GM12801 (cell line): Measurements from ENCODE around the gene TMEM236.

Source experiments
- TF ChIP-seq, protein P1 (sequence below): IDR thresholded peaks from one replicate; pipeline ENCODE4 v1.5.1; 2011; ENCODE audit warnings: control low read depth; ENCODE audit not compliant: insufficient read length; ENCODE audit errors: extremely low read depth

TMEM236 gene

DNA sequence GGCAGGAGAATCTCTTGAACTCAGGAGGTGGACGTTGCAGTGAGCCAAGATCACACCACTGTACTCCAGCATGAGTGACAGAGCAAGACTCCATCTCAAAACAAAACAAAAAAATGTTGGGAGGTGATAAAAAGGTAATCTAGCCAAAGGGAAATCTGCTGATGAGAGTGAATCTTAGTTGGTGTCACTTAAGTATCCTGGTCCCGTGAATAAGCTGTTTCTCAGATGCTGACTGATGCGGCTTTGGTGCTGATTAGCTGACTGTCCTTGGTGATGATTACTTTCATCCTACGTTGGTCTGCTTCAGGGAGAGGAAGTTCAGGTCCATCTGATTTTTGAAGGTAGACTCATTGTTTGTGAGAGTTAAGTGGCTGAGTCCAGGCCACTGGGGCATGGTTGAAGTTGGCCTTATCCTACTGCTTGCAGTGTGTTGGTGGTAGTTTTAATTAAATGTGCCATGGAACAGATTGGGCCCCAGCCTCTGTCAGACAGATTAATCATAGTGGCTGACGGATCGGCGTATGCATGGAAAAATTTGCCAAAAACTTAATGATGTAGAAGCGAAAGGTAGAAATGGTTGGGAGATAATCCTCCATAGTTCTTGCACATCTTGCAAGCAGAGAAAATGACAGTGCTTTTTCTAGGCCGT, 17.4 kb upstream of the TMEM236 start:
- TF ChIP-seq, protein P1, sequence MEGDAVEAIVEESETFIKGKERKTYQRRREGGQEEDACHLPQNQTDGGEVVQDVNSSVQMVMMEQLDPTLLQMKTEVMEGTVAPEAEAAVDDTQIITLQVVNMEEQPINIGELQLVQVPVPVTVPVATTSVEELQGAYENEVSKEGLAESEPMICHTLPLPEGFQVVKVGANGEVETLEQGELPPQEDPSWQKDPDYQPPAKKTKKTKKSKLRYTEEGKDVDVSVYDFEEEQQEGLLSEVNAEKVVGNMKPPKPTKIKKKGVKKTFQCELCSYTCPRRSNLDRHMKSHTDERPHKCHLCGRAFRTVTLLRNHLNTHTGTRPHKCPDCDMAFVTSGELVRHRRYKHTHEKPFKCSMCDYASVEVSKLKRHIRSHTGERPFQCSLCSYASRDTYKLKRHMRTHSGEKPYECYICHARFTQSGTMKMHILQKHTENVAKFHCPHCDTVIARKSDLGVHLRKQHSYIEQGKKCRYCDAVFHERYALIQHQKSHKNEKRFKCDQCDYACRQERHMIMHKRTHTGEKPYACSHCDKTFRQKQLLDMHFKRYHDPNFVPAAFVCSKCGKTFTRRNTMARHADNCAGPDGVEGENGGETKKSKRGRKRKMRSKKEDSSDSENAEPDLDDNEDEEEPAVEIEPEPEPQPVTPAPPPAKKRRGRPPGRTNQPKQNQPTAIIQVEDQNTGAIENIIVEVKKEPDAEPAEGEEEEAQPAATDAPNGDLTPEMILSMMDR, result no peak

DNA sequence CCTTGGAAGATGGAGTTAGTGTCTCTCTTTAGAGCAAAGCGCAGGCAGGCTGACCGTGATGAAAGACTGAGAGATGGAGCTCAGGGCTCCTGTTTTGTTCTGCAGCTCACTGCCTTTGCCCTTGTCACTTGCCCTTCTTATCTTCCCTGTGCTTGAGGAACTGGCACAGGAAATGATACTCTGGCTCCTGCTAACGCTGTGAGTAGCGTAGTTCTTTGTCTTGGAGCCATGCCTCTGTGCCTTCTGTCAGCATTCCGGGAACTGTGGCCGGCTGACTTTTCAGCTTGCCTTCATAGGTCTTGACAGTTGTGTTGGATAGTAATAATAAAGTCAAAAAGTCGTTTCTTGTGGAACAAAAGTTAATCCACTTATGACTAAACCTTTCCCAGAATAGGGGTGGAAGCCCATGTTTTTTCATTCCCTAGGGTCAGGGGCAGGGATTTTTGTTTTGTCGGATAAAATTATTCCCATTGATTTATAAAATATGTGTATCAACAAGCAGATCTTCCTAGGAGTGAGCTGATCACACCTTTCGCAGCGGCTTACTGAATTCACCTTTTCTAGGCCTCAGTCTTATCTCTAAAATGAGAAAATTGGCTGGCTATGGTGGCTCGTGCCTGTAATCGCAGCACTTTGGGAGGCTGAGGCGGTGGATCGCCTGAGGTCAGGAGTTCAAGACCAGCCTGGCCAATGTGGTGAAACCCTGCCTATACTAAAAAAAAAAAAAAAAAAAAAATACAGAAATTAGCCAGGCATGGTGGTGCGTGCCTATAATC, 16.6 kb upstream of the TMEM236 start:
- TF ChIP-seq, protein P1, result no peak

DNA sequence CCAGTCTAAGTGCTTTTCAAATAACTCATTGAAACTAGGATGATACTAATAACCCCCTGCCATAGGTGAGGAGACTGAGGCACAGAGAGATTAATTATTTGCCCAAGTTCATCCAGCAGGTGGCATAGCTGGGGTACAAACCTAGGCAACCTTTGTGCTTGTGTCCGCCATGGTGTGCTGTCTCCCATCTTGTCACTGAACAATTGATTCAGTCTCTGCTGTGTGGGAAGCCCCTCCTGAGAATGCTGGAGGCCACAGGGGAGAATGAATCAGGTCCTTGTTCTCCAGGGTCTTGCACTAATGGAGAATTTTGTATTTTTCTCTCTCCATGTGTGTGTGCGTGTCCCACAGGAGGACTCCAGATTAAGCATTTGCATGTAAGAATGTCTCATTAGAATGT, 15.8 kb upstream of the TMEM236 start:
- TF ChIP-seq, protein P1, result no peak

DNA sequence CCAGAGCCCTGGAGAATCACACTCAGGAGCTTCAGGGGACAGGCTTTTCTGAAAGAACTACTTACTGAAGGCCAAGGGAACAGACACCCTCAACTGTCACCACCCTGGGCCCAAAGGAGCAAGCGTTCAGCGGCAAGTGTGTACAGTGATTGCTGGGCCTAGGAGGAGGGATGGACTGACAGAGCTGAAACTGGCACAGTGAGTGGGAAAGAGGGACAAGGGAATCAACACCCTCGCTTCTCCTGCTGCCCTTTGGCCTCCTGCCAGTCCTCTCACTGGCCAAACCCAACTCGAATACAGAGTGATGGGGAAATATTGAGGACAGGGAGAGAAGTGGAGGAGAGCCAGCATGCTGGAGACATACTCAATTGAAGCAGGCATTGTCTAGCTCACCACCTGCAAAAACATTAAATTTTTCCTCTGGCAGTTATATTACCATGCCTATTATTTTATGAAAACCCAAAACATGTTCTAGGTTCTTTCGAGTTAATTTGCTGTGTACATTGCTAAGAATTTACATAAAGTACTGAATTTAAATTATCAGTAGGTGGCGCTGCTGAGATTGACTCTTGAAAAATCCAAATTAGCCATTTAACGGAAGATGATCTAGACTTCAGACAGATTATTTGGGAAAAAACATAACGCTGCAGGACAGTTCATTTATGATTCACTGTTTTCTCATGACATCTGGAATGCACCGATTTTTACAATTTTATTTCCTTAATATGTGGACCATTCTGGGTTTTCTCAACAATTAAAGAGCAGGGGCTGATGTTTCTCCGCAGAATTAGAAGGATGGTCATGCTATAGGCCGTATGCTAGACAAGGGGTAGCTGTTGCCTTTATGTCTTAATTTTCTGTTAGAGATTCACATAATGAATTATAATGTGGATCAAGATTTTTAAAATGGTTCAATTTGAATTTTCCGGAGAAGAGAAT, 14.7 kb upstream of the TMEM236 start:
- TF ChIP-seq, protein P1, result no peak

DNA sequence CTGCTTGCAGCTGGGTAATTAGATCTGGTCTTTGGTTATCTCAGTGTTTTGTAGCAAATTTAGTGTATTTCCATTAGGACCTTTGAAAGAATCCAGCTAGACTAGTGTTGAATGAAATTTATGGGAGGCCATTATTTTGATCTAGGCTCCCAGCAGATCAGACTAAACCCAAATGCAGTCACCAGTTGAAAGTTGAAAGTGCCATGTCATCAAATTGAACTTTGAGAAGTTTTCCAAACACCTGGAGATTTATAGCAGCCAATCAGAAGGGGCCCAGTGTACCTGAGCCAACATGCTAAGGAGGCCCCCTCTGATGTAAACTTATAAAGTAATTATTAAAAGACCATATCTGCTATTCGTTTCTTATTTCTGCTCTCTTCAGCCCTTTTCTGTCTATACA, 11.3 kb upstream of the TMEM236 start:
- TF ChIP-seq, protein P1, result no peak

DNA sequence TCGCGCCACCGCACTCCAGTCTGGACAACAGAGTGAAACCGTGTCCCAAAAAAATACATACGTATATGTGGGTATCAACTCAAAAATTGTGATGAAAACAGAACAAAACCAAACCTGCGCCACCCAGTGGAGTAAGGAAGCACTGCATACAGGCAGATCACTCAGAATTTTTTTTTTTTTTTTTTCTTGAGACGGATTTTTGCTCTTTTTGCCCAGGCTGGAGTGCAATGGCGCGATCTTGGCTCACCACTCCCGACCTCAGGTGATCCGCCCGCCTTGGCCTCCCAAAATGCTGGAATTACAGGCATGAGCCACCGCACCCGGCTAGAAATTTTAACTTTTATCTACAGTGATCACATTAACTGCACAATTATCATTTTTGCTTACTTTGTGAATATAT, 9.1 kb upstream of the TMEM236 start:
- TF ChIP-seq, protein P1, result no peak

DNA sequence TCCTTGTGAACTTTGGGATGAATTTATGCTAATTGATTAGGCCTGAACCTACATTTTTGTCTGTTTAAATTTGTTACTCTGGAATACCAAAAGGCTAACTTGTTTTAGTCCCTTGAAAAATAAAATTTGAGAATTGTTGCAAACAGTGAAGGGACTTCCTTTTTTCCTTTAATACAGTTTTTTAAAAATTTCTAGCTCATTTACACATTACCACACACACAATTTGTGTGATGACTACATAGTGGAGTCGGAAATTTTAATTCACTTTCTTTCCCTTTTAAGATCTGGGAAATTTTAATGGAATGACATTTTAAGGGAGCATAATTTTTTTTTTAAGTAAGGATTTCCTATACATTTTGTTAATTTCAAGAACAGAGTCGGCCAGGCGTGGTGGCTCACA, 8.6 kb upstream of the TMEM236 start:
- TF ChIP-seq, protein P1, result no peak
